A549 (cell line): ENCODE data around the gene VWCE.
"Not testable (repeated sequence)": the region's sequence is repeated elsewhere in the genome, so short reads cannot be mapped to it uniquely, and the experiment has no call there.

Experiments used
- CBX8 ChIP-seq: fragments of 200-600 bp; sonication (generic); IDR thresholded peaks from 2 replicates; pipeline ENCODE4 v1.6.1; 2016
- CTCF ChIP-seq: fragments of >200 bp; sonication (Bioruptor Twin); formaldehyde crosslinking; IDR thresholded peaks from 3 replicates; pipeline ENCODE4 v1.5.1; 2016
- E2F6 ChIP-seq: IDR thresholded peaks from 2 replicates; pipeline ENCODE4 v1.6.1; 2012; ENCODE audit warnings: low read depth, borderline replicate concordance
- NPAS2 ChIP-seq: fragments of 250-450 bp; sonication (Bioruptor Pico); IDR thresholded peaks from 2 replicates; pipeline ENCODE4 v1.8.0; 2022; ENCODE audit warnings: mild to moderate bottlenecking, moderate library complexity, borderline replicate concordance
- PBX3 ChIP-seq: IDR thresholded peaks from 2 replicates; pipeline ENCODE4 v1.6.1; 2012
- POLR2A ChIP-seq: IDR thresholded peaks from 2 replicates; pipeline ENCODE4 v1.6.1; 2012; ENCODE audit warnings: mild to moderate bottlenecking, low read length
- REST ChIP-seq: fragments of 200-600 bp; sonication (generic); IDR thresholded peaks from 2 replicates; pipeline ENCODE4 v1.6.1; 2016; ENCODE audit warnings: antibody characterized with exemption, mild to moderate bottlenecking, moderate library complexity
- SMC3 ChIP-seq: fragments of >200 bp; sonication (Bioruptor Twin); formaldehyde crosslinking; IDR thresholded peaks from 3 replicates; pipeline ENCODE4 v1.6.1; 2018; ENCODE audit warnings: inconsistent platforms
- SREBF2 ChIP-seq: fragments of 450-650 bp; IDR thresholded peaks from 2 replicates; pipeline ENCODE4 v1.6.1; 2014; ENCODE audit warnings: mild to moderate bottlenecking, moderate library complexity
- TP53 ChIP-seq: fragments of 250-450 bp; sonication (Bioruptor Pico); IDR thresholded peaks from 2 replicates; pipeline ENCODE4 v1.5.0; 2021; ENCODE audit warnings: mild to moderate bottlenecking, moderate library complexity
- USF2 ChIP-seq: fragments of 450-650 bp; IDR thresholded peaks from 2 replicates; pipeline ENCODE4 v1.6.1; 2014; ENCODE audit warnings: antibody characterized with exemption

GRCh38 chr11:61210629-61211028 is 84.5 kb downstream of the VWCE start:
- TF ChIP-seq CTCF; SMC3; E2F6; POLR2A; NPAS2 (CRISPR knock-in tag); REST; SREBF2; CBX8; USF2; TP53 (CRISPR knock-in tag); PBX3: not testable (repeated sequence)
